ENCODE measurements around the gene BIRC2. TPM values are rescaled to one million over a fixed set of nuclear protein-coding genes. Genes with fewer than 3 reads are reported as not detected.
A peak's percentile ranks its signal among the peaks of the same experiment; 100 is the strongest.

Gene BIRC2
- total RNA-seq, 4 donors from 2014 or later: 40.1 to 106 (median 53.5) TPM

GRCh38 chr11:102375720-102376399, 28.8 kb downstream of the BIRC2 start:
- Histone ChIP-seq H3K27ac (no peak overlapping the region), H3K4me3 (no peak overlapping the region), H3K36me3 (peaks cover 0 to 3% of the 10 kb centered on the region in 2 donors), H3K9me3 (no peaks in the 10 kb centered on the region), H3K4me1 (no peaks in the 10 kb centered on the region), H3K27me3 (no peaks in the 10 kb centered on the region)
- DNase-seq: no peak
- intact Hi-C loops (cut with DNase I; ENCODE audit: low total_unique reads): no loop called here
- no peak for TF ChIP-seq POLR2A (IDR thresholded peaks at IDR 0.05)
- TF ChIP-seq, protein P1, sequence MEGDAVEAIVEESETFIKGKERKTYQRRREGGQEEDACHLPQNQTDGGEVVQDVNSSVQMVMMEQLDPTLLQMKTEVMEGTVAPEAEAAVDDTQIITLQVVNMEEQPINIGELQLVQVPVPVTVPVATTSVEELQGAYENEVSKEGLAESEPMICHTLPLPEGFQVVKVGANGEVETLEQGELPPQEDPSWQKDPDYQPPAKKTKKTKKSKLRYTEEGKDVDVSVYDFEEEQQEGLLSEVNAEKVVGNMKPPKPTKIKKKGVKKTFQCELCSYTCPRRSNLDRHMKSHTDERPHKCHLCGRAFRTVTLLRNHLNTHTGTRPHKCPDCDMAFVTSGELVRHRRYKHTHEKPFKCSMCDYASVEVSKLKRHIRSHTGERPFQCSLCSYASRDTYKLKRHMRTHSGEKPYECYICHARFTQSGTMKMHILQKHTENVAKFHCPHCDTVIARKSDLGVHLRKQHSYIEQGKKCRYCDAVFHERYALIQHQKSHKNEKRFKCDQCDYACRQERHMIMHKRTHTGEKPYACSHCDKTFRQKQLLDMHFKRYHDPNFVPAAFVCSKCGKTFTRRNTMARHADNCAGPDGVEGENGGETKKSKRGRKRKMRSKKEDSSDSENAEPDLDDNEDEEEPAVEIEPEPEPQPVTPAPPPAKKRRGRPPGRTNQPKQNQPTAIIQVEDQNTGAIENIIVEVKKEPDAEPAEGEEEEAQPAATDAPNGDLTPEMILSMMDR (IDR thresholded peaks at IDR 0.05): no peak

DNA sequence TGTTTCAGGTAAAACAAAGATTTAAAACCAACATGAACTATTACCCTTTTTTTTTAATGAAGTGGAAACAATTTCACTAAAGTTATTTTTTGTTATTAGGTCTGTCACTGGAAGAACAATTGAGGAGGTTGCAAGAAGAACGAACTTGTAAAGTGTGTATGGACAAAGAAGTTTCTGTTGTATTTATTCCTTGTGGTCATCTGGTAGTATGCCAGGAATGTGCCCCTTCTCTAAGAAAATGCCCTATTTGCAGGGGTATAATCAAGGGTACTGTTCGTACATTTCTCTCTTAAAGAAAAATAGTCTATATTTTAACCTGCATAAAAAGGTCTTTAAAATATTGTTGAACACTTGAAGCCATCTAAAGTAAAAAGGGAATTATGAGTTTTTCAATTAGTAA, 30.9 kb downstream of the BIRC2 start:
- no peak for TF ChIP-seq POLR2A (IDR thresholded peaks at IDR 0.05)
- TF ChIP-seq, protein P1 (IDR thresholded peaks at IDR 0.05): no peak
- Histone ChIP-seq H3K27me3 (no peaks in the 10 kb centered on the region), H3K4me3 (no peak overlapping the region), H3K9me3 (no peaks in the 10 kb centered on the region), H3K36me3 (peaks cover 0 to 3% of the 10 kb centered on the region in 2 donors), H3K4me1 (no peaks in the 10 kb centered on the region), H3K27ac (no peak overlapping the region)
- intact Hi-C loops (cut with DNase I; ENCODE audit: low total_unique reads): no loop called here
- DNase-seq: no peak

DNA sequence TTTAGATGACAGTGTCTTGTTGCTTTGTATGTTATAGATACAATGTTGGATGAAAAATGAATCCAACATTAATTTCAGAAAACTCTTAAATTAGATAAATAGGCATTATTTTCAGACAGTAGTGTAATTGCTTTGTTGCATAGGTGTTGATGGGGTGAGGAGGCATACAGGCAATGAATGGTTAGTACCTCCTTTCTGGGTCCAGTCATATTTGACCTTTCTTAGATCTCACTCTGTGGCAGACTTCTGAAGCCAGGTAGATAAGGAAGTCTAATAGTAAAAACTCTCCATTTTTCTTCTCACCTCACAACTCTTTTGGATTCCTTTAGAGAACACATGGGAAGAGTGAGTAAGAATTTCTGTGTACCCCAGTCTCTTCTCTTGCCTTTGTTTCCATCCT, 31.8 kb downstream of the BIRC2 start:
- Histone ChIP-seq H3K4me1 (peaks cover 0 to 4% of the 10 kb centered on the region in 2 donors), H3K9me3 (no peaks in the 10 kb centered on the region), H3K27ac (no peak overlapping the region), H3K36me3 (peaks cover 0 to 3% of the 10 kb centered on the region in 2 donors), H3K27me3 (no peaks in the 10 kb centered on the region), H3K4me3 (no peak overlapping the region)
- intact Hi-C loops (cut with DNase I; ENCODE audit: low total_unique reads): no loop called here
- no peak for TF ChIP-seq POLR2A (IDR thresholded peaks at IDR 0.05)
- TF ChIP-seq, protein P1 (IDR thresholded peaks at IDR 0.05): no peak
- DNase-seq: no peak

DNA sequence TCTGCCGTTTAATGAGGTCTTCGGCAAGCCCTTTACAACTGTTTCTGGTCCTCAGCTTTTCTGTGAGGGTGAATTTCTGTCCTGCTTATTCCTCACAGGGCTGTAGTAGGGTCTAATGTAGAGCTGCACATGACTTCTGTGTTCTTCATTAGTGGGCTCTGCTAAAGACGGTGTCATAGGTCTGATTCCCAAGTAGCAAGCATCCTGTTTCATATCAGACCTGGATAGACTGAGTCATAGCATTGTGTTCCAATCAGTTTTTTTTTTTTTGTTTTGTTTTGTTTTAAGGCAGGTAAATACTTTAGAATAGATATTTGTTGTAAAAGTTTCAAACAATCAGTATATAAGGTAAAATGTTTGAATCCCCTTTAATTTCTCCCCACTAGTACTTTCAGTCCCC, 35.4 kb downstream of the BIRC2 start:
- Histone ChIP-seq H3K4me3 (no peak overlapping the region), H3K4me1 (peaks cover 0 to 10% of the 10 kb centered on the region in 2 donors), H3K27me3 (no peaks in the 10 kb centered on the region), H3K36me3 (peaks cover 0 to 3% of the 10 kb centered on the region in 2 donors), H3K27ac (no peak overlapping the region), H3K9me3 (no peaks in the 10 kb centered on the region)
- intact Hi-C loops (cut with DNase I; ENCODE audit: low total_unique reads): no loop called here
- TF ChIP-seq, protein P1 (IDR thresholded peaks at IDR 0.05): no peak
- TF ChIP-seq POLR2A (IDR thresholded peaks at IDR 0.05): no peak
- no peak for DNase-seq

DNA sequence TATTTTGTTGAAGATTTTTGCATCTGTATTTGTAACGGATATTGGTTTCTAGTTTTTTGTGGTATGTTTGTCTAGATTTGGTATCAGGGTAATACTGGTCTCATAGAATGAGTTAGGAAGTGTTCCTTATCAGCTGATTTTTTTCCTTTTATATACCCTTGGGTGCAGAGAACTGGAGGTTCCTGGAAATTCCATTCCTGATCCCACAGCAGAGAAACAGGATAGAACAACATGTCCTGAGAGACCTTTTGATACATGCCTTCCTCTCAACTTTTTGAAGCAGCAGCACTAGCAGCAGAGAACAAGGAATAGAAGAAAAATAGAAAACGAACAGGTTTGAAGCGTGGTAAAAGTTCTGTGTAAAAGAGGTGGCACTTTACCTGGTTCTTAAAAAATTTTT, 36.8 kb downstream of the BIRC2 start:
- H3K4me3 ChIP-seq: no peak overlapping the region
- H3K27ac ChIP-seq: peak overlapping the region; percentile 60 to 62
- no peak for TF ChIP-seq POLR2A (IDR thresholded peaks at IDR 0.05)
- TF ChIP-seq, protein P1 (IDR thresholded peaks at IDR 0.05): no peak
- H3K4me1 ChIP-seq: peaks cover 0 to 10% of the 10 kb centered on the region in 2 donors
- H3K36me3 ChIP-seq: no peaks in the 10 kb centered on the region
- H3K27me3 ChIP-seq: no peaks in the 10 kb centered on the region
- no peaks in the 10 kb centered on the region for H3K9me3 ChIP-seq
- no peak for DNase-seq
- intact Hi-C loops (cut with DNase I; ENCODE audit: low total_unique reads): no loop called here
